Right kidney (tissue), 9 donors: ENCODE measurements around the gene SEMA6B.
A peak's percentile ranks its signal among the peaks of the same experiment; 100 is the strongest.
"Not testable (repeated sequence)": the region's sequence is repeated elsewhere in the genome, so short reads cannot be mapped to it uniquely, and the experiment has no call there.

Experiments
- DNase-seq: peaks from one replicate; pipeline ENCODE4 v3.0.0-alpha.2; 2016
- long read RNA-seq, 8 donors: transcript quantifications; one replicate each; lab custom pipeline, GENCODE V29; 2026

The SEMA6B gene, protein sequence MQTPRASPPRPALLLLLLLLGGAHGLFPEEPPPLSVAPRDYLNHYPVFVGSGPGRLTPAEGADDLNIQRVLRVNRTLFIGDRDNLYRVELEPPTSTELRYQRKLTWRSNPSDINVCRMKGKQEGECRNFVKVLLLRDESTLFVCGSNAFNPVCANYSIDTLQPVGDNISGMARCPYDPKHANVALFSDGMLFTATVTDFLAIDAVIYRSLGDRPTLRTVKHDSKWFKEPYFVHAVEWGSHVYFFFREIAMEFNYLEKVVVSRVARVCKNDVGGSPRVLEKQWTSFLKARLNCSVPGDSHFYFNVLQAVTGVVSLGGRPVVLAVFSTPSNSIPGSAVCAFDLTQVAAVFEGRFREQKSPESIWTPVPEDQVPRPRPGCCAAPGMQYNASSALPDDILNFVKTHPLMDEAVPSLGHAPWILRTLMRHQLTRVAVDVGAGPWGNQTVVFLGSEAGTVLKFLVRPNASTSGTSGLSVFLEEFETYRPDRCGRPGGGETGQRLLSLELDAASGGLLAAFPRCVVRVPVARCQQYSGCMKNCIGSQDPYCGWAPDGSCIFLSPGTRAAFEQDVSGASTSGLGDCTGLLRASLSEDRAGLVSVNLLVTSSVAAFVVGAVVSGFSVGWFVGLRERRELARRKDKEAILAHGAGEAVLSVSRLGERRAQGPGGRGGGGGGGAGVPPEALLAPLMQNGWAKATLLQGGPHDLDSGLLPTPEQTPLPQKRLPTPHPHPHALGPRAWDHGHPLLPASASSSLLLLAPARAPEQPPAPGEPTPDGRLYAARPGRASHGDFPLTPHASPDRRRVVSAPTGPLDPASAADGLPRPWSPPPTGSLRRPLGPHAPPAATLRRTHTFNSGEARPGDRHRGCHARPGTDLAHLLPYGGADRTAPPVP
- long read RNA-seq, donor 1, partial matches to known transcripts, result 0 of 1 reads
- long read RNA-seq, donor 1, other reads (novel, unspliced or antisense), result 0 of 1 reads
- long read RNA-seq, donor 2, result 0 reads
- long read RNA-seq, donor 3, result 0 reads
- long read RNA-seq, donor 4, result 0 reads
- long read RNA-seq, donor 5, result 0 reads
- long read RNA-seq, donor 6, result 0 reads
- long read RNA-seq, donor 7, result 0 reads
- long read RNA-seq, donor 8, result 0 reads

- DNase-seq, result no peak
Observed at GRCh38 chr19:4559569-4559968, at the start of gene SEMA6B. SEMA6B (minus strand) TSS chr19:4559684; CDS start chr19:4558457, 1,227 bp downstream.

DNA sequence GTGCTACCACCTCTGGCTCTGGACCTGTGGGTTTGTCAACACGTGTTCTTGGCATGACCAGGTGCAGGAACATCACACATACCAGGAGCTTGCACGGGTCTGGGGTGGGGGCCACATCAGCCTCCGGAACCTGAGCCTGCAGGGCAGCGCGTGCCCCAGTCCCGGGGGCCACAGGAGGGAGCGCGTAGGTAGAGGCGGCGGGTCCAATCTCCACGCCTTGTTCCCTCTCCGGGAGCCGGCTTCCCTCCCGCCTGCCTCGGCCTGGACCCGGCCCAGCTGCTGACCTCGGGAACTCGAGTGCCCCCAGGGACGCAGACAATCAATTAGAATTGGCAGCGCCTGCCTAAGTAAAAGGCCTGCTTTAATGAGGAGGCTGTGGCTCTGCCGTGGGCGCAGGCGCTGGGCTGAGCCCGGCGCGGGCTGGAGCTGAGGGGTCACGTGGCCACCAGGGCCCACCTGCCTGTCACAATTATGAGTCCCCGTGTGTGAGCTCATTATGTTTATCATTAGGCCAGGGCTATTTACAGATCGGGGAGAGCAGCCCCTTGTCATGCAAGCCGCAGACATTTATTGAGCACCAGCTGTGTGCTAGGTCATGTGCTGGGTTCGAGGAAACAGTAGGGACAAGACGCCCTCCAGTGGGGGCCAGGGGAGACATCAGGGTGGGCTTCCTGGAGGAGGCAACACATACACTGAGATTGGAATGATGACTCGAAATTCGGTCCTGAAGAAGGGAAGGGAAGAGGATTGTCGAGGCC lies 47.6 kb upstream of the SEMA6B start:
- DNase-seq, result peak; percentile 60

DNA sequence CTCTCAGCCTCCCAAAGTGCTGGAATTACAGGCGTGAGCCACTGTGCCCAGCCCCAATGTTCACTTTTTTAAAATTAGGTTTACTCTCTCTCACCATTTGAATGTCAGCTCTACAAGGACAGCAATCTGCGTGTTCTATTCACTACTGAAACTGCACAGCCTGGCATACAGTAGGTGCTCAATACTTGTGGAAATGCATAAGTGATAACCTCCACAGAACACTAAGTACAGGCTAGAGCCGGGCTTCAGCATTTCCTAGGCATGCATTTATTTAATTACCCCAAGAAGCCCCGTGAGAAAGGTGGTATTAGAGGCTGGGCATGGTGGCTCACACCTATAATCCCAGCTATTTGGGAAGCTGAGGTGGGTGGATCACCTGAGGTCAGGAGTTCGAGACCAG lies 46.7 kb upstream of the SEMA6B start:
- no peak for DNase-seq

DNA sequence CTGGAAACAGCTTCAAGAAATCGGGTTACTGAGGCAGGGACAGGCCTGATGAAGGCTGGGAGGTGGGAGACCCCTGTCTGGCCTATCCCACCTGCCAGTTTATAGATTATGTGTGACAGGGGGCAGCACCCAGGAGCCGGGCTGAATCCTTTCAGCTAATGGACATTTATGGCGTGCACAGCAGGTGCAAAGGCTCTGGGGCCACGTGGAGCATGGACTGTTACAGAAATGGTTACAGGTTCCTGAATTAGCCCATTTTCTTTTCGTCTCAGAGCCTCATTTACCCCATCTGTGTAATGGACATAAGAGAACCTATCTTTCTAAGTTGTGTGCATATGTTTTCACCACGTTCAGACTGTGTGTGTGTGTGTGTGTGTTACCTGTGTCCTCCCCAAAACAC lies 45.4 kb upstream of the SEMA6B start:
- no peak for DNase-seq

DNA sequence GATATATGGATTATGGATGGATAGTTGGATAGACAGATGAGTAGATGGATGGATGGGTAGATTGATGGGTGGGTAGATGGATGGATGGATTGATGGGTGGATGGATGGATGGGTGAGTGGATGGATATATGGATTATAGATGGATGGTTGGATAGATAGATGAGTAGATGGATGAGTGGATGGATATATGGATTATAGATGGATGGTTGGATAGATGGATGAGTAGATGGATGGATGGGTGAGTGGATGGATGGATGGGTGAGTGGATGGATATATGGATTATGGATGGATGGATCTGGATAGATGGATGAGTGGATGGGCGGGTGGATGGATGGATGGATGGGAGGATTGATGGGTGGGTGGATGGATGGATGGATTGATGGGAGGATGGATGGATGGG lies 43.4 kb upstream of the SEMA6B start:
- DNase-seq, result no peak

DNA sequence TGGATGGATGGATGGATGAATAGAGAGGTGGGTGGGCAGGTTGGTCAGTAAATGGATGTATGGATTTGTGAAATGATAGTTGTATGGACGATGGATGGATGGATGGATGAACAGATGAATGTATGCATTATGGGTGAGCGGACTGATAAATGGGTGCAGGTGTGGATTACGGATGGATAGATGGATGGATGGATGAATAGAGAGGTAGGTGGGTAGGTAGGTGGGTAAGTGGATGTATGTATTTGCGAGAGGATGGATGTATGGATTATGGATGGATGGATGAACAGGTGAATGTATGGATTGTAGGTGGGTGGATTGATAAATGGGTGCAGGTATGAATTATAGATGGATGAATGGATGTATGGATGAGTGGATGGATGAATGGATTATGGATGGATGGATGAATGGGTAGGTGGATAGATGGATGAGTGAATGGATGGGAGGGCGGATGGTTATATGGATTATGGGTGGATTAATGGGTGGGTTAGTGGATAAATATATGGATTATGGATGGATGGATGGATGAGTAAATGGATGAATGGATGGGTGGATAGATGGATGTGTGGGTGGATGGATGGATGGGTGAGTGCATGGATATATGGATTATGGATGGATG lies 42.8 kb upstream of the SEMA6B start:
- no peak for DNase-seq

DNA sequence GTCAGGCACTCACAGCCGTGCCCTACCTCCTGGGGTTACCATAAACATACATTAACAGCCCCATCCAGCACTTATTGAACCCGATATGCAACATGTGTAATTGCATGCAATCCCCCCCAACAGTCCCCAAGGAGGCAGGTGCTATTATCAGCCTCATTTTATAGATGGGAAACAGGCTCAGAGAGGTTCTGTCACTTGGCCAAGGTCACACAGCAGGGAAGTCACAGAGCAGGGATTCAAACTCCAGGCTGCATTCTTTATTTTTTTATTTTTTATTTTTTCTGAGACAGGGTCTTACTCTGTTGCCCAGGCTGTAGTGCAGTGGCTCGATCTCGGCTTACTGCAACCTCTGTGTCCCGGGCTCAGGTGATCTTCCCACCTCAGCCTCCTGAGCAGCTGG lies 41.4 kb upstream of the SEMA6B start:
- no peak for DNase-seq

DNA sequence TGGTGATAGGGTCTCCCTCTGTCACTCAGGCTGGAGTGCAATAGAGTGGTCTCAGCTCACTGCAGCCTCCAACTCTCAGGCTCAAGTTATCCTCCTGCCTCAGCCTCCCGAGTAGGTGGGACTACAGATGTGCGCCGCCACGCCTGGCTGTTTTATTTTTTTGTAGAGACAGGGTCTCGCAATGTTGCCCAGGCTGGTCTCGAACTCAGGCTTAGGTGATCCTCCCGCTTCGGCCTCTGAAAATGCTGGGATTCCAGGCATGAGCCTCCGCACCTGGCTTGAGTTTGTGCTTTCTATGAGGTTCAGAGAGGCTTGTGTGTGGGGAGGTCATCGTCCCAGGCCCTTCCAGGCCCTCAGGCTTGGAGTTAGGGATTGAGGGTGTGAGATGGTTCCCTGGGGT lies 40.6 kb upstream of the SEMA6B start:
- DNase-seq, result no peak

GRCh38 chr19:4598712-4599111 lies 39.2 kb upstream of the SEMA6B start:
- DNase-seq, result no peak

DNA sequence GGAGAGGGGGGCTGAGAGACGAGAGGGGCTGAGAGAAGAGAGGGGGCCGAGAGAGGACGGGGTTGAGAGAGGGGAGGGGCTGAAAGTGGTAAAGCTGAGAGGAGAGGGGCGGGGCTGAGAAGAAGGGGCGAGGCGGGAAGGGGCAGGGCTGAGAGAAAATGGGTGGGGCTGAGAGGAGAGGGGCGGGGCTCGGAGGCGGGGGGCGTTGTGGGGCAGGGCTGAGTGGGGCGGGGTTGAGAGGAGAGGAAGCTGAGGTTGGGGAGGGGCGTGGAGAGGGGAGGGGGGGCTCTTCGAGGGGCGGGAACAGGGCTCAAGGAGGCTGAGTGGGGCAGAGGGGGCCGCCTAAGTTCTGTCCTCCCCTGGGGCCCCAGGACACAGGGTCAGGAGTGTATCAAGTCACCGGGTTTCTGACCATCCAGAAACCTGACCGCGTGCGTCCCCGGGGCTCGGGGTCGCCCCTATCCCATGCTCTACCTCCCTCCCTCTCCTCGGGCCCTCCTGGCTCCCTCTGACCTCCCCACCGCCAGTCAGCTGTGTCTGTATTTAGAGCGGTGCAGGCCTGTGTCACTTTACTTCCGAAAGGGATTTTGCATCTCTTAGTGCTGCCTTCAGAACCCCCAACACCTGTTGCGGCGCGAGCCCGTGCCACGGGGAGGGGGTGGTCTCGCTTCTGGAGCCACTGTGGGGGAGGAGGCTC lies 38.6 kb upstream of the SEMA6B start:
- no peak for DNase-seq

GRCh38 chr19:4597278-4597974 lies 37.9 kb upstream of the SEMA6B start:
- no peak for DNase-seq

- DNase-seq, result no peak
Observed at GRCh38 chr19:4596033-4596904, 36.8 kb upstream of the SEMA6B start.

DNA sequence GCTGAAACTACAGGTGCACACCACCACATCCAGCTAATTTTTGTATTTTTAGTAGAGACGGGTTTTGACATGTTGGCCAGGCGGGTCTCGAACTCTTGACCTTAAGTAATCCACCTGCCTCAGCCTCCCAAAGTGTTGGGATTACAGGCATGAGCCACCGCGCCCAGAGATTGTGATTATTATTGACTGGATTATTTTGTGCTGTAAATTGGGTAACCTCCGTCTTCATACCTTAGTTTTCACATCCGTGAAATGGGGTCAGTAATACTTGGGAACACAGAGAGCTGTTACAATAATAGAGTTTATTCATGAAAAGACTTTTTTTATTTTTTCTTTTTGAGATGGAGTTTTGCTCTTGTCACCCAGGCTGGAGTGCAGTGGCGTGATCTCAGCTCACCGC lies 35.7 kb upstream of the SEMA6B start:
- not testable (repeated sequence) for DNase-seq

- no peak for DNase-seq
Observed at GRCh38 chr19:4594201-4594600, 34.7 kb upstream of the SEMA6B start.

DNA sequence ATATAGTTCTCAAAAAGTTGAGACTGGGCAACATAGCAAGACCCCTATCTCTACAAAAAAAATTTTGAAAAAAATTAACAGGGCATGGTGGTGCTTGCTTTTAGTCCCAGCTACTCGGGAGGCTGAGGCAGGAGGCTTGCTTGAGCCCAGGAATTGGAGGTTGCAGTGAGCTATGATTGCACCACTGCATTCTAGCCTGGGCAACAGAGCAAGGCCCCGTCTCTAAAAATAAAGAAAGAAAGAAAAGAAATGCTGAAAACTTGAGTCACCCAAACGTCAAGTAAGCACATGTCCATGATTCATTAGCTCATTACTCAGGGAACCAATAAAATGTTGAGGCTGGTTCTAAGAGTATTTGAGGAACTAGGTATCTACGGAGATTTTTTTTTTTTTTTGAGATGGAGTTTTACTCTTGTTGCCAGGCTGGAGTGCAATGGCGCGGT lies 33.9 kb upstream of the SEMA6B start:
- DNase-seq, result no peak

- no peak for DNase-seq
Observed at GRCh38 chr19:4592445-4592844, 33.0 kb upstream of the SEMA6B start.

- no peak for DNase-seq
Observed at GRCh38 chr19:4591320-4591719, 31.8 kb upstream of the SEMA6B start.

DNA sequence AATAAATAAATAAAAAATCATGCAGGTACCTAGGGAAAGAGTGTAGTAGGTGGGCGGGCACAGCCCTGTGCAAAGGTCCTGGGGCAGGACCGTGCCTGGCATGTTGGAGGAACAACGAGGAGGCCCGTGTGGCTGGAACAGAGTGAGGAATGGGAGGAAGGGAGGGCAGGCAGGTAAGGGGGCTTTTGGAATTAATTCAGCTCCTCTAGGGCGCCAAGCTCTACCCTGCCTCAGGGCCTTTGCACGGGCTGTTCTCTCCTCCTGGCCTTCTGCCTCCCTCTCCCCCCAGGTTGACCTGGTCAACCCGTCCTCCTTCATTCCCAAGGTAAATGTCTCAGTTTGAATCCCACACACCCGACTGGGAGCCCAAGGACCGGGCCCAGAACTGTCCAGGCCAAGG lies 31.1 kb upstream of the SEMA6B start:
- no peak for DNase-seq
